Natural killer cell treated with Interleukin-12 subunit alpha and Interleukin-12 subunit beta and Interleukin-15 and Interleukin-18, amount 100 ng/mL, for 72 hours (primary cell): Measurements from ENCODE around the gene KCNQ1. TPM values are rescaled to one million over a fixed set of nuclear protein-coding genes. Genes with fewer than 3 reads are reported as not detected.

Experiments
- ATAC-seq, 2 donors: fragments of 150-1000 bp; cut with Tn5 transposase in 1 of 2; sonication (Bioruptor Pico), chemical (Tn5 transposase) in 1 of 2; 2 replicates each; pipeline ENCODE4 v1.10.0; 2021
- DNase-seq: peaks from one replicate; pipeline ENCODE4 v3.0.0; 2022; ENCODE audit warnings: low spot score
- H3K27ac Mint-ChIP-seq, 2 donors: 1 replicate in 1 of 2; 2 replicates in 1 of 2; pipeline ENCODE4 v1.8.0; 2022; ENCODE audit warnings: mixed read lengths in 2 of 2, mild to moderate bottlenecking in 1 of 2, moderate library complexity in 1 of 2
- H3K27me3 Mint-ChIP-seq, 2 donors: 1 replicate in 1 of 2; 2 replicates in 1 of 2; pipeline ENCODE4 v1.8.0; 2022; ENCODE audit warnings: mixed read lengths in 2 of 2
- H3K36me3 Mint-ChIP-seq: one replicate; pipeline ENCODE4 v1.8.0; 2022; ENCODE audit warnings: mixed read lengths
- H3K4me1 Mint-ChIP-seq, 2 donors: 1 replicate in 1 of 2; 2 replicates in 1 of 2; pipeline ENCODE4 v1.8.0; 2022; ENCODE audit warnings: low read depth in 2 of 2, mixed read lengths in 2 of 2, mild to moderate bottlenecking in 1 of 2
- H3K4me3 Mint-ChIP-seq: one replicate; pipeline ENCODE4 v1.8.0; 2022; ENCODE audit warnings: mixed read lengths
- H3K9me3 Mint-ChIP-seq: 2 replicates; pipeline ENCODE4 v1.8.0; 2022; ENCODE audit warnings: mixed read lengths
- total RNA-seq, 2 donors: library from RNA; stranded (reverse); gene quantifications; one replicate each; pipeline ENCODE4 v1.2.3, GENCODE V29; 2022

KCNQ1 gene
- total RNA-seq, 2 donors from 2014 or later, result 0.19 to 1.4 TPM

- DNase-seq (no peak), ATAC-seq (no peak)
- Mint-ChIP-seq H3K27me3 (no peaks in the 10 kb centered on the region), H3K9me3 (no peaks in the 10 kb centered on the region), H3K27ac (no peak overlapping the region), H3K4me1 (peaks cover 0 to 4% of the 10 kb centered on the region in 2 donors), H3K36me3 (no peaks in the 10 kb centered on the region), H3K4me3 (no peak overlapping the region)
These were observed 245.1 kb downstream of the KCNQ1 start for GRCh38 chr11:2689651-2690575.

DNA sequence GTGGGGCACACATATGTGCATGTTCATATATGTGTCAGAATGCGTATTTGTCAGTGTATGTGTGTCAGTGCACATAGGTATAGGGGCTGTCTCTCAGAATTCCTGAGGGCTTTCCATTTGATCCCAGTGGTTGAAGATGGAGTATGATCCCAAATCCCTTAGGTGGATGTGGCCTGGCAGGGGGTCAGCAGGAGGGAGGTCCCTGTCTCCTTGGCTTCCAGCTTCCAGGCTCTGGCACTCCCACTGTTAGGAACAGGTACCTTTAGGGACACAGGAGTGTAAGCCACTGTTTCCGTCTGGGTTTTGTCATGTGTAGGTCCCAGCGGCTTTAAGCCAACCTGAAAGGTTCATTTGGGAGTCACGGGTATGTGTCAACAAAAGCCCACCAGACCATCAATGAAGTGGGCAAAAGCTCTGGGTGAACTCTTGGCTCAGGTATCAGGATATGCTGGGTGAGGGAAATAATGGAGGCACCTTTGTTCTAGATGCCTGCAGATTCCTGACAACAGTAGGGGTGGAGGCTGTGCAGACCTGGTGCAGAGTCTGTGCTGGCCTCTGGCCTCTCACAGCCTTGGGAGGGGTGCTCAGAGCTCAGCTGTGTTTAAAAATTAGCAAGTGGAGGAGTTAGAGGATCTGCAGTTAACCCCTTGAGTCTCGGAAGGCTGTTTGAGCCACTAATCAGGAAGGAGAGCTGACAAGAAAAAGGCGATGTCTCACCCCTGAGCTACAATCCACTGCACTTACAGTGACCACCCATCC is 246.0 kb downstream of the KCNQ1 start:
- ATAC-seq, result no peak
- no peaks in the 10 kb centered on the region for H3K27me3 Mint-ChIP-seq
- no peak overlapping the region for H3K4me3 Mint-ChIP-seq
- H3K27ac Mint-ChIP-seq, result no peak overlapping the region
- no peaks in the 10 kb centered on the region for H3K36me3 Mint-ChIP-seq
- H3K4me1 Mint-ChIP-seq, result peaks cover 0 to 4% of the 10 kb centered on the region in 2 donors
- DNase-seq, result no peak
- H3K9me3 Mint-ChIP-seq, result no peaks in the 10 kb centered on the region

- Mint-ChIP-seq H3K36me3 (no peaks in the 10 kb centered on the region), H3K4me1 (peaks cover 0 to 4% of the 10 kb centered on the region in 2 donors), H3K4me3 (no peak overlapping the region), H3K9me3 (no peaks in the 10 kb centered on the region), H3K27me3 (no peaks in the 10 kb centered on the region), H3K27ac (no peak overlapping the region)
- no peak for ATAC-seq
- no peak for DNase-seq
These were observed 246.6 kb downstream of the KCNQ1 start for GRCh38 chr11:2691355-2691761.

DNA sequence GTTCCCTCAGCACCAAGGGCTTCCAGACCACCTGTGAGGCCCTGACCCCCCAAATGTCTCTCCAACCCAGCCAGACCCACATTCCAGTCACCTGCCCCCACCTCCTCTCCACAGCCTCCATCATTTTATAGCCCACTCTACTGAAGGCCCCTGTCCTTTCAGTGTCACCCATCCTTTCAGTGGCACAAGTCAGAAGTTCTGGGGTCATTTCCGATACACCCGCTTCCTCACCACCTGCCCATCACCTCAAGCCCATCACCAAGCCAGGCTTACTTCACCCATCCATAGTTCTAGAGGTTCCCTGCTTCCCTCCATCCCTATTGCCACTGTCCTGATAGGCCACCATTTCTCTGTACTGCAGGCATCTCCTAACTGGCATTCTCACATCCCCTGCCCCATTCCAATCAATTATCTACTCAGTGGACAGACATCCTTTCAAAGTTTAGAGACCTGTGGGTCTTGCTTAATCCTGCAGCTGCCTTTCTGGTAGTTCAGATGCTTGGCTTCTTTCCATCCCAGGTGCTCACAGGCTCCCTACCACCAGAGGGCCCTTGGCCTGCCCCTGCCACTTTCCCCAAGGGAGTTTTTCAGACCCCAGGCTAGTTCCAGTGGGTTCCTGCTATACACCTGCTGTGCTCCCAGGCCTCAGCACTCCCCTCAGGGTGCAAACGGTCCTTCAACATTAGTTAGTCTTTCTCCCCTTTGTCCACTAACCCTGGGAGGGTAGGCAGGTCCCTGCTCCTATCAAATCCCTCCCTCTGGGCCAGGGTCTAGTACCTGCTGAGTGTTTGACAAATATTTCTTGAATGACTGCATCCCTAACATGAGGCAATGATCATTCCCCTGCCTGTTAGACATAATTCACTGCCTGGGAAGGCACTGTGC is 247.4 kb downstream of the KCNQ1 start:
- H3K9me3 Mint-ChIP-seq, result no peaks in the 10 kb centered on the region
- H3K27ac Mint-ChIP-seq, result no peak overlapping the region
- DNase-seq (no peak), ATAC-seq (no peak)
- H3K4me3 Mint-ChIP-seq, result no peak overlapping the region
- no peaks in the 10 kb centered on the region for H3K27me3 Mint-ChIP-seq
- no peaks in the 10 kb centered on the region for H3K36me3 Mint-ChIP-seq
- peaks cover 0 to 4% of the 10 kb centered on the region in 2 donors for H3K4me1 Mint-ChIP-seq

DNA sequence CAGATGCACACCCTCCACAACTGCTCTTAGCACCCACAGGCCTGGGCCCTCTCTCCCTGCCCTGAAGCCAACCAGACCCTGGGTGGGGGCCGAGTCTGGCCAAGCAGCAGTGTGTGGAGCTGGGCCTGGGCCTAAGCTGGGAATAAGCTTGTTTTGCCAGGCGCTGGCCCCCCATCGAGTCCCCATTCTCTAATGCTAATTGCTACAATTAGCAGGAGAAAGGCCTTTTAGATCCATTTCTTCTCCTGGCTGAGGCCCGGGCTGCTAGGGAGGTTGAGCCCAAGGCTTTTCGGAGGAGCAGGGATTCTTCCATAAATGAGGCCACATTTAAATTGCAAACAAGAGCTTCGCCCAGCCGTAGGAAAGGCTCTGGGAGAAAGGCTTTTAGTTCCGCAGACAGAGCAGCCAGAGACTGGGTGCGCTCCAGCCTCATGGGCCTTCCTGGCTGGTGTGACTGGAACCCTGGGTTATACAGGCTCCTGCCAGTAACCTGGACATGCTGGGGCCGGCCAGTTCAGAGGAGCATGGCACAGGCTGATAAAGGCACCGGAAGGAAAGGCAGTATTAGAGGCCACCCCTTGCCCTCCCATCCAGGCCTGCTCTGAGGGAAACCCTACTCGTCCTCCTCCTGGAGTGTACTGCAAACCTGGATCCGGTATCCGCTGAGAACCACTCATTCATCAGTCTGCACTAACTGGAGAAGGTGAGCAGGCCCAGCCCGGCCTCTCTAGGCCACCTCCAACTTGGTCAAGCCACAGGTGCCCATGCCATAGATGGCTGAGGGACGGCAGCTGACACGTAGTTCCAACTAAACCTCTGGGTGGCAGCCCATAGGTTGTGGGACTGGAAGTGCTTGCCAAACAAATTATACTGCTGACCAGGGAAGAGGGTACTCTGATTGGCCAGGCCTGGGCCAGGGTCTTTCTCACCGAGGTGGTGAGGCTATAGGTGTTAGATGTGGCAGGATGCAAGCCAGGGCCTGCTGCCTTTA is 248.8 kb downstream of the KCNQ1 start:
- Mint-ChIP-seq H3K9me3 (no peaks in the 10 kb centered on the region), H3K36me3 (no peaks in the 10 kb centered on the region), H3K27me3 (no peaks in the 10 kb centered on the region), H3K4me3 (no peak overlapping the region), H3K4me1 (peaks cover 4 to 8% of the 10 kb centered on the region in 2 donors), H3K27ac (no peak overlapping the region)
- DNase-seq (no peak), ATAC-seq (no peak)

- ATAC-seq (no peak), DNase-seq (no peak)
- Mint-ChIP-seq H3K36me3 (no peaks in the 10 kb centered on the region), H3K9me3 (no peaks in the 10 kb centered on the region), H3K4me1 (peaks cover 10 to 11% of the 10 kb centered on the region in 2 donors), H3K4me3 (no peak overlapping the region), H3K27ac (no peak overlapping the region), H3K27me3 (no peaks in the 10 kb centered on the region)
These were observed 249.7 kb downstream of the KCNQ1 start for GRCh38 chr11:2694495-2694894.

DNA sequence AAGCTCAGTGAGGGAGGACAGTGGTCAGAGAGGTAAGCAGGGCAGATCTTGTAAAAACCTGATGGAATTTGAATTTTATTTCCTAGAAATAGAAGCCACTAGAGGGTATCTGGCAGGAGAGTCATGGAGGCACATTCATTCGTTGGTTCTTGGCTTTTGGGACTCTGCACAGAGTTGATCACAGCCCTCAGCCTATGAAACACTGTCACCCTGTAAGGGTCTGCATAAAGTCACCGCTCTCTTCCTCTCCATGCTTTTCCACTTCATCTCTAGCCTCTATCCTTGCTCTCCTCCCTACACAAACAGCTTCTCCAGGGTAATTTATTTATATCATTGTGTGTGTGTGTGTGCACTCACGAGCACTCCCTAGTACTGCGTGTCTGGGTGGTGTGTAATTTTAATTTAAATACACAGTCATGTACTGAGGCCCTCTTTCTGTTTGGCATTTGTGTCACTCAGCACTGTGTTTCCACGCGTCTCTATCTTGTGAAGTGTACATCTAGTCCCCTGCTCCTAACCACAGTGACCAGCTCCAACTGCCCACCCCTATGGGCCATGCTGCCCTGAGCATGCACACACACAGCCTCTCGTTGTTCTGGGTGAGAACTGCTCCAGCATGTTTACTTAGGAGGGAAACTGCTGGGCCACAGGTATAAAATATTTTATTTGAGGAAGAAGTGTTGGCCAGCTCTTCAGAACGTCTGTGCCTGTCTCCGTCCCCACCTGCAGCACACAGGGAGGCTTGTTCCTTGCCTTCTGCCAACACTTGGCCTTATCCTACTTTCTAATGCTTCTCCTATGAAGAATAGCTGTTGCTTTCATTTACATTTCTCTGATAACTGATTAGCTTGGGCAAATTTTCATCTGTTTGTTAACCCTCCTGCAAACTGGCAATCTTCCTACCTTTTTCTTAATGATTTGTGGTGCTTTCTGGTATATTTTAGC is 250.5 kb downstream of the KCNQ1 start:
- Mint-ChIP-seq H3K27me3 (no peaks in the 10 kb centered on the region), H3K9me3 (no peaks in the 10 kb centered on the region), H3K36me3 (no peaks in the 10 kb centered on the region), H3K4me3 (no peak overlapping the region), H3K27ac (no peak overlapping the region), H3K4me1 (peaks cover 10 to 11% of the 10 kb centered on the region in 2 donors)
- DNase-seq, result no peak
- no peak for ATAC-seq

GRCh38 chr11:2696455-2696854 is 251.6 kb downstream of the KCNQ1 start:
- Mint-ChIP-seq H3K9me3 (no peaks in the 10 kb centered on the region), H3K36me3 (no peaks in the 10 kb centered on the region), H3K4me1 (peaks cover 10 to 11% of the 10 kb centered on the region in 2 donors), H3K27ac (no peak overlapping the region), H3K27me3 (no peaks in the 10 kb centered on the region), H3K4me3 (no peak overlapping the region)
- DNase-seq, result no peak
- no peak for ATAC-seq

DNA sequence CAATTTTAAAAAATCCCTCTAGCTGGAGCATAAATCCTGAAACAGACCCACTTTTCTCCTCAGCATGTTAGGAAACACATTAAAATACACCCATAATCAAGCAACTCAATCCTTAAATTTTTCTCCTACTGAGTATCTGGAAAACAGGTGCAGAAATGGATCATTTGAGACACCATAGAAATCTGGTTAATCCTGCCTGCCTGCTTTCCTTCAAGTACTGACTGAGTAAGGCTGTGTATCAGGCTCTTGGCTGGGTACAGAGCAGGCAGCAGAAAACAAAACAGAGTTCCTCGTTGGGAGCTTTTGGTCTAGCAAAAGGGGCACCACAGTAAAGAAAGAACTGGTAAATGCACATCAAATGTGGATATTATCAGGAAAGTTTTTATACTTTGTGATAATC is 253.1 kb downstream of the KCNQ1 start:
- no peaks in the 10 kb centered on the region for H3K9me3 Mint-ChIP-seq
- peaks cover 7 to 11% of the 10 kb centered on the region in 2 donors for H3K4me1 Mint-ChIP-seq
- no peaks in the 10 kb centered on the region for H3K36me3 Mint-ChIP-seq
- DNase-seq (no peak), ATAC-seq (no peak)
- H3K27me3 Mint-ChIP-seq, result no peaks in the 10 kb centered on the region
- H3K27ac Mint-ChIP-seq, result no peak overlapping the region
- H3K4me3 Mint-ChIP-seq, result peak overlapping the region; percentile 85

DNA sequence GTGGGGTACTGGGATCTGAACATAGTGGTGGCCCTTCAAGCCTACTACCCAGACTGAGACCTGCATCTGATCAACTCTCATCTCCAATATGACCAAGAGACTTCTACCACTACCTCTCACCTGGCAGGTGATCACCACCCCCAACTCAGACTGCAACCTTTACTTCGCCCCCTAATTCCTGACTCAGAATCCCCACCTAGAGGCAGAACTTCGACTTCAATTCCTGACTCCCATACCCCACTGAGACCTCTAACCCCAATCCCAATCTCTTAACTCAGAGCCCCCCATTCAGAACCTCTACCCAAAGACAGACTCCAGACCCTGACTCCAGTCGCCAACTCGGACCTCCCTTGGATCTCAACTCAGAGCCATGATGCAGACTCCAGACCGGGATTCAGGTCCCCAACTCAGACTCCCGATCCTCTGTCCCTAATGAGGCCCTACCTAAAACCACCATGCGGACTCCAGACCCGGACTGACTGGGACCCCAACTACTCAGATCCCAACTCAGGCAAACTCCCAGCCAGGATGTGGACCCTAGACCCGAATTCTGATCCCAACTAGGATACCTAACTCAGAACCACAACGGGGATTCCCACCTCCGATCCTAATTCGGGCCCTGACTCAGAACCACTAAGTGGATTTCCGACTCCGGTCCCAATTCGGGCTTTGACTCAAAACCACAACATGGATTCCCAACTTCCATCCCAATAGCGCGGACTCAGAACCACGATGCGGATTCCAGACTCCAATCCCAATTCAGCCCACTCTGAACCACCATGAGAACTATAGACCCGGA is 253.8 kb downstream of the KCNQ1 start:
- no peak for DNase-seq
- H3K4me3 Mint-ChIP-seq, result peak overlapping the region; percentile 85
- peak overlapping the region; percentile 11 to 49 for H3K27ac Mint-ChIP-seq
- H3K27me3 Mint-ChIP-seq, result no peaks in the 10 kb centered on the region
- no peaks in the 10 kb centered on the region for H3K9me3 Mint-ChIP-seq
- H3K4me1 Mint-ChIP-seq, result peaks cover 7 to 11% of the 10 kb centered on the region in 2 donors
- ATAC-seq, result no peak
- H3K36me3 Mint-ChIP-seq, result no peaks in the 10 kb centered on the region

- DNase-seq (no peak), ATAC-seq (peak; percentile 0 to 25)
- Mint-ChIP-seq H3K4me1 (peaks cover 7 to 11% of the 10 kb centered on the region in 2 donors), H3K4me3 (peak overlapping the region; percentile 85), H3K36me3 (no peaks in the 10 kb centered on the region), H3K27ac (peak overlapping the region; percentile 11 to 49), H3K27me3 (no peaks in the 10 kb centered on the region), H3K9me3 (no peaks in the 10 kb centered on the region)
These were observed 254.3 kb downstream of the KCNQ1 start for GRCh38 chr11:2699185-2699530.
